DND-41 (cell line): Measurements from ENCODE around the gene ELN.

ENCODE experiments used
- CTCF ChIP-seq: IDR thresholded peaks from 2 replicates; pipeline ENCODE4 v1.5.1; 2012; ENCODE audit warnings: borderline replicate concordance, low read length, moderate library complexity, mild to moderate bottlenecking; ENCODE audit not compliant: poor library complexity, severe bottlenecking; ENCODE audit errors: extremely low read depth
- EZH2 ChIP-seq: IDR thresholded peaks from 3 replicates; pipeline ENCODE4 v1.6.1; 2012; ENCODE audit warnings: borderline replicate concordance, low read depth, mild to moderate bottlenecking, moderate library complexity, low read length, inconsistent platforms; ENCODE audit not compliant: severe bottlenecking

- TF ChIP-seq EZH2 (no peak), CTCF (no peak)
Observed at GRCh38 chr7:74066626-74067025, 38.7 kb downstream of the ELN start.
